ENCODE measurements around the gene FYCO1.

GRCh38 chr3:45968706-45969105 is 26.9 kb downstream of the FYCO1 start:
- TF ChIP-seq POLR2A (IDR thresholded peaks at IDR 0.05): no peak
- no peak for TF ChIP-seq CTCF (IDR thresholded peaks at IDR 0.05)
- no peak for TF ChIP-seq POLR2AphosphoS5 (IDR thresholded peaks at IDR 0.05)
